Renal cortical epithelial cell (primary cell): ENCODE results near the gene SLC6A15. TPM values are rescaled to one million over a fixed set of nuclear protein-coding genes. Genes with fewer than 3 reads are reported as not detected.

Source experiments
- total RNA-seq: library from RNA; depleted of rRNA; stranded (reverse); fragments of >200 nt; gene quantifications from 2 replicates; pipeline ENCODE4 v1.2.3, GENCODE V29; 2014

The SLC6A15 gene
- total RNA-seq, 1 donor from 2014 or later, result 0.30 TPM

Other genes starting within 250 kb of the SLC6A15 start
- gene TSPAN19, start 123.5 kb upstream of the SLC6A15 start, total RNA-seq, result 0.15 TPM in 1 of 2 replicates, not detected in the other
- 0.87 and 8.7 TPM in 2 replicates for gene LRRIQ1, start 123.6 kb upstream of the SLC6A15 start, total RNA-seq